Upper lobe of left lung (tissue), 6 donors: Measurements from ENCODE around the gene ECSIT. TPM values are rescaled to one million over a fixed set of nuclear protein-coding genes. Genes with fewer than 3 reads are reported as not detected.
A peak's percentile ranks its signal among the peaks of the same experiment; 100 is the strongest.

ENCODE experiments used
- ATAC-seq, 2 donors: fragments of 200-7000 bp; cut with Tn5 transposase; one replicate each; pipeline ENCODE4 v1.9.1; 2022; ENCODE audit warnings: mild to moderate bottlenecking in 2 of 2, moderate library complexity in 2 of 2; ENCODE audit not compliant: low FRiP score in 2 of 2
- DNase-seq, 2 donors: peaks; one replicate each; pipeline ENCODE4 v3.0.0-alpha.2; 2019 to 2020
- H3K27ac ChIP-seq, 4 donors: fragments of 200-600 bp; sonication (generic); one replicate each; pipeline ENCODE4 v1.5.1; 2016 to 2019
- H3K27me3 ChIP-seq, 4 donors: fragments of 200-600 bp; sonication (generic); one replicate each; pipeline ENCODE4 v1.5.1; 2017 to 2019
- H3K36me3 ChIP-seq, 4 donors: fragments of 200-600 bp; sonication (generic); one replicate each; pipeline ENCODE4 v1.5.1; 2016 to 2019
- H3K4me1 ChIP-seq, 4 donors: fragments of 200-600 bp; sonication (generic); one replicate each; pipeline ENCODE4 v1.5.1; 2018 to 2019
- H3K4me3 ChIP-seq, 4 donors: fragments of 200-600 bp; sonication (generic); one replicate each; pipeline ENCODE4 v1.5.1; 2017 to 2019; ENCODE audit warnings: mild to moderate bottlenecking in 2 of 4, moderate library complexity in 1 of 4
- H3K9me3 ChIP-seq, 4 donors: fragments of 200-600 bp; sonication (generic); one replicate each; pipeline ENCODE4 v1.5.1; 2018 to 2019
- CTCF ChIP-seq, 6 experiments: fragments of 450-650 bp in 4 of 6; fragments of 200-600 bp in 2 of 6; sonication (generic) in 2 of 6; IDR thresholded peaks; one replicate each; pipeline ENCODE4 v1.5.1; 2016 to 2019; ENCODE audit warnings: antibody characterized with exemption in 6 of 6
- EP300 ChIP-seq, 4 donors: sonication (generic); formaldehyde crosslinking; IDR thresholded peaks; one replicate each; pipeline ENCODE4 v1.5.1; 2017; ENCODE audit warnings: antibody characterized with exemption in 4 of 4, control low read depth in 2 of 4
- POLR2A ChIP-seq, 4 donors: fragments of 450-650 bp; IDR thresholded peaks; one replicate each; pipeline ENCODE4 v1.5.1; 2016 to 2017; ENCODE audit warnings: antibody characterized with exemption in 4 of 4, mild to moderate bottlenecking in 2 of 4
- POLR2AphosphoS5 ChIP-seq, 2 donors: sonication (generic); formaldehyde crosslinking; IDR thresholded peaks; one replicate each; pipeline ENCODE4 v1.5.1; 2017; ENCODE audit warnings: antibody characterized with exemption in 2 of 2
- WGBS, 2 donors: methylation state at CpG; one replicate each; pipeline ENCODE4 v1.1.5; 2017 to 2018; 5-methylcytosine and 5-hydroxymethylcytosine counted together
- total RNA-seq, 6 donors: library from RNA; depleted of rRNA in 4 of 6; stranded (reverse); fragments of >200 nt in 4 of 6; gene quantifications; one replicate each; pipeline versions ENCODE4 v1.1.0 to v1.2.1, GENCODE V29; 2016 to 2021
- donor health status: DM: no; HTN: no; CAD: no; lungs with moderate emphysema.
- donor health status: DM: no; HTN: yes; CAD: no; lungs with severe emphysema.

Gene ECSIT
- total RNA-seq, 6 donors from 2014 or later = 32.1 to 77.5 (median 48.6) TPM

- TF ChIP-seq POLR2A (IDR thresholded peaks at IDR 0.05) (no peak), CTCF (IDR thresholded peaks at IDR 0.05) (no peak), POLR2AphosphoS5 (IDR thresholded peaks at IDR 0.05) (no peak), EP300 (IDR thresholded peaks at IDR 0.05) (no peak)
- DNase-seq (peak in 1 of 2 donors; percentile 78), ATAC-seq (no peak)
- peak overlapping the region; percentile 6 to 77 (median 54) for H3K27ac ChIP-seq
- H3K9me3 ChIP-seq = no peaks in the 10 kb centered on the region
- peak overlapping the region in 3 of 4 donors; percentile 20 to 40 (median 23) for H3K4me3 ChIP-seq
- no peaks in the 10 kb centered on the region for H3K36me3 ChIP-seq
- peaks cover 0 to 13% (median 9%) of the 10 kb centered on the region in 4 donors for H3K27me3 ChIP-seq
- H3K4me1 ChIP-seq = peaks cover 10 to 16% (median 16%) of the 10 kb centered on the region in 4 donors
- 24 to 25% methylated on average over 17 to 18 of the region's 36 CpGs for WGBS, 2 donors
Measured at GRCh38 chr19:11539495-11540365, 10.8 kb upstream of the ECSIT start.

- peak; percentile 7 to 86 for ATAC-seq
- Histone ChIP-seq H3K4me3 (peak within 1 kb of the TSS in 3 of 4 donors; percentile 20 to 40 (median 23)), H3K4me1 (peaks cover 10 to 16% (median 16%) of the 10 kb centered on the region in 4 donors), H3K36me3 (no peaks in the 10 kb centered on the region), H3K27ac (peak within 1 kb of the TSS; percentile 6 to 77 (median 54)), H3K9me3 (no peaks in the 10 kb centered on the region), H3K27me3 (peaks cover 0 to 13% (median 9%) of the 10 kb centered on the region in 4 donors)
- DNase-seq = peak in 1 of 2 donors; percentile 71
- WGBS, 2 donors = 32 to 56% methylated on average over 6 to 20 of the region's 21 CpGs
- TF ChIP-seq CTCF (IDR thresholded peaks at IDR 0.05) (no peak), POLR2AphosphoS5 (IDR thresholded peaks at IDR 0.05) (no peak), EP300 (IDR thresholded peaks at IDR 0.05) (no peak), POLR2A (IDR thresholded peaks at IDR 0.05) (no peak)
Measured at GRCh38 chr19:11538232-11539036, 9.5 kb upstream of the ECSIT start, which contains the start of gene CNN1. CNN1 (plus strand) TSS chr19:11538851; CDS start chr19:11538928, 77 bp downstream.

GRCh38 chr19:11535792-11536595 lies 7.1 kb upstream of the ECSIT start:
- peak overlapping the region in 3 of 4 donors; percentile 23 to 44 (median 42) for H3K4me3 ChIP-seq
- ATAC-seq (peak; percentile 83 to 89), DNase-seq (peak; percentile 93 to 99)
- 17 to 18% methylated on average over 40 to 48 of the region's 54 CpGs for WGBS, 2 donors
- H3K9me3 ChIP-seq = no peaks in the 10 kb centered on the region
- H3K4me1 ChIP-seq = peaks cover 10 to 16% (median 16%) of the 10 kb centered on the region in 4 donors
- peak overlapping the region; percentile 21 to 84 (median 74) for H3K27ac ChIP-seq
- H3K36me3 ChIP-seq = no peaks in the 10 kb centered on the region
- peaks cover 0 to 13% (median 9%) of the 10 kb centered on the region in 4 donors for H3K27me3 ChIP-seq
- TF ChIP-seq POLR2AphosphoS5 (IDR thresholded peaks at IDR 0.05) (no peak), CTCF (IDR thresholded peaks at IDR 0.05) (peak; percentile 87 to 96 (median 94)), POLR2A (IDR thresholded peaks at IDR 0.05) (peak in 2 of 4 donors; percentile 18 to 52)

GRCh38 chr19:11534948-11535347 lies 6.0 kb upstream of the ECSIT start:
- 68 to 73% methylated on average over 5 of the region's 5 CpGs for WGBS, 2 donors
- no peak for ATAC-seq
- no peak for DNase-seq
- no peaks in the 10 kb centered on the region for H3K36me3 ChIP-seq
- peaks cover 0 to 12% (median 7%) of the 10 kb centered on the region in 4 donors for H3K27me3 ChIP-seq
- TF ChIP-seq CTCF (IDR thresholded peaks at IDR 0.05) (no peak), POLR2A (IDR thresholded peaks at IDR 0.05) (no peak), EP300 (IDR thresholded peaks at IDR 0.05) (no peak), POLR2AphosphoS5 (IDR thresholded peaks at IDR 0.05) (no peak)
- H3K4me3 ChIP-seq = no peak overlapping the region
- H3K9me3 ChIP-seq = no peaks in the 10 kb centered on the region
- peaks cover 10 to 18% (median 15%) of the 10 kb centered on the region in 4 donors for H3K4me1 ChIP-seq
- H3K27ac ChIP-seq = peak overlapping the region in 1 of 4 donors; percentile 84
